Subcutaneous abdominal adipose tissue (tissue), 5 donors: Measurements from ENCODE around the gene TOB1.

Source experiments
- H3K27ac ChIP-seq: one replicate; pipeline ENCODE4 v1.7.0; 2013; ENCODE audit warnings: low read depth, mild to moderate bottlenecking, inconsistent platforms, low read length, moderate library complexity
- H3K27me3 ChIP-seq, 5 donors: one replicate each; pipeline ENCODE4 v1.7.0; 2013; ENCODE audit warnings: low read length in 5 of 5, inconsistent platforms in 1 of 5; ENCODE audit not compliant: control insufficient read depth in 5 of 5, insufficient read depth in 4 of 5
- H3K36me3 ChIP-seq, 5 donors: one replicate each; pipeline ENCODE4 v1.7.0; 2013; ENCODE audit warnings: low read length in 5 of 5; ENCODE audit not compliant: control insufficient read depth in 5 of 5, insufficient read depth in 5 of 5
- H3K4me1 ChIP-seq, 5 donors: one replicate each; pipeline ENCODE4 v1.7.0; 2013; ENCODE audit warnings: low read length in 5 of 5, mild to moderate bottlenecking in 3 of 5, moderate library complexity in 1 of 5; ENCODE audit not compliant: control insufficient read depth in 5 of 5, insufficient read depth in 5 of 5
- H3K4me3 ChIP-seq, 5 donors: one replicate each; pipeline ENCODE4 v1.7.0; 2013; ENCODE audit warnings: low read length in 5 of 5, low read depth in 1 of 5
- H3K9ac ChIP-seq, 5 donors: one replicate each; pipeline ENCODE4 v1.7.0; 2013; ENCODE audit warnings: low read length in 5 of 5, mild to moderate bottlenecking in 4 of 5, moderate library complexity in 3 of 5
- H3K9me3 ChIP-seq, 5 donors: one replicate each; pipeline ENCODE4 v1.7.0; 2013; ENCODE audit warnings: low read length in 5 of 5; ENCODE audit not compliant: control insufficient read depth in 5 of 5
- donor health status: healthy.
- donor health status: healthy.
- donor health status: healthy.
- donor health status: healthy.
- donor health status: healthy.

TOB1 gene

DNA sequence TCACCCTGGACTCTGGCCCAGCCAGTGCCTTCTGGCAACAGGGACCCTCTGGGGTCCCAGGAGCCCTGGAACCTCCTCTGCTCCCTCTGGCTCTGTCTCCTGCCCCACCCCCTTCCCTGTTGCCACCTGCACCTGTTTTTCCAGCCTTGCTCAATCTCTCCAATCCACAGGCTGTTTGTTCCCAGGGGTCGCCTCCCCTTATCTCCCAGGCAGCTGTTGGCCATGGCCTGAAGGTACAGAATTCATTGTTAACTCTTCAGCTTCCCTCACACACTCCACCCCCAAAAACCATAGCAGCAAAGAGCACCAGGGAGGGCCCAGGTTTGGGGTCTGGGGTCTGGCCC is 39.3 kb upstream of the TOB1 start:
- H3K4me3 ChIP-seq: peak overlapping the region in 1 of 5 donors; percentile 2
- H3K27me3 ChIP-seq: no peaks in the 10 kb centered on the region
- peak overlapping the region; percentile 13 to 85 (median 50) for H3K9ac ChIP-seq
- peak overlapping the region; percentile 94 for H3K27ac ChIP-seq
- peaks cover 0 to 40% (median 21%) of the 10 kb centered on the region in 5 donors for H3K4me1 ChIP-seq
- H3K36me3 ChIP-seq: no peaks in the 10 kb centered on the region
- no peaks in the 10 kb centered on the region for H3K9me3 ChIP-seq

DNA sequence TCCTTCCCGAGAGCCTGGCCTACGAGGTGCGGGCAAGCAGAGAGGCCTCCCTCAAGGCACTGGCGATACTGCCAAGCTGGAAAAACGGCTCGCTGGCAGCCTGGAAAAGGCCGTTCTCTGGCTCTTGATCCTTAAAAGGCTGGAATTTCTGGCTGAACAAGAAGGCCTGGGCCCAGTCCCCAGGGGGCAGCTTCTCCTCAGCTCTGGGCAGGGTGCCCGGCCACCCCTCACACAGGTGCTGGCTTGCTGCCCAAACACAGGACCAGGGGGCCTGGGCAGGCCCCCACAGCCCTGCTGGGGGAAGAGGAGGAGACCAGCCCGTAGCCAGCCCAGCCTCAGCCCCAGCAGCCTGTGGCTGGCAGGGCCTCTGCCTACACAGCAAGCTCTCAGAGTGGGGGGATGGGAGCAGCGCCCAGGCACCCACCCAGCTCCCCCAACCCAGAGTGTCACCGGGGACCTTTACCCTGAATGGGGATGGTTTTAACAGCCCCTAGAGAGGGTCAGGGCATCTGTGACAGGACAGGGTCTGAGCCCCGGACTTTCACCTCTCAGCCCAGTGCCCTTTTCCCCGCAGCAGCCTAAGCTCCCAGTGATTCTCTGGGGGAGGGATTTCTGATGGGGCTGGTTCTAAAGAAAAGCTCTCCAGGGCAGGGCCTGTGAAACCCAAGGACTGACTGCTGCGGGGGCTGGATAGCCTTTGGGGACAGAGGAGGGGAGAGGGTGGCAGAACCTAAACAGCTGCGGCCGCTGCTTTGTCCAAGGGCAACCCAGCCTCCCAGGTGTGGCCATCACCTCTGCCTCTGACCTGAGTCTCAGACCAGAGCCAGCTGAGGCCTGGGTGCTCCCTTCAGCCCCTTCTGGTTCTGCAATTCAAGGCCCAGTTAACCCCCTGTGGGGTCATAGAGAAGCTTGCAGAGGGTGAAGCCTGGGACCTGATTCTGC is 38.6 kb upstream of the TOB1 start:
- peaks cover 0 to 36% (median 21%) of the 10 kb centered on the region in 5 donors for H3K4me1 ChIP-seq

GRCh38 chr17:50903604-50904517 is 37.7 kb upstream of the TOB1 start:
- no peaks in the 10 kb centered on the region for H3K9me3 ChIP-seq
- no peaks in the 10 kb centered on the region for H3K27me3 ChIP-seq
- H3K4me3 ChIP-seq: no peak overlapping the region
- peak overlapping the region in 4 of 5 donors; percentile 7 to 85 (median 50) for H3K9ac ChIP-seq
- peak overlapping the region; percentile 94 for H3K27ac ChIP-seq
- no peaks in the 10 kb centered on the region for H3K36me3 ChIP-seq
- H3K4me1 ChIP-seq: peaks cover 0 to 32% (median 21%) of the 10 kb centered on the region in 5 donors

More for the DNA sequence above, 38.6 kb upstream of the TOB1 start:
- Histone ChIP-seq H3K9me3 (no peaks in the 10 kb centered on the region), H3K27me3 (no peaks in the 10 kb centered on the region), H3K9ac (peak overlapping the region; percentile 25 to 85 (median 50)), H3K27ac (peak overlapping the region; percentile 94), H3K4me3 (peak overlapping the region in 1 of 5 donors; percentile 2), H3K36me3 (no peaks in the 10 kb centered on the region)

GRCh38 chr17:50902372-50903353 is 36.5 kb upstream of the TOB1 start:
- no peaks in the 10 kb centered on the region for H3K27me3 ChIP-seq
- H3K9ac ChIP-seq: no peak overlapping the region
- no peak overlapping the region for H3K27ac ChIP-seq
- no peaks in the 10 kb centered on the region for H3K36me3 ChIP-seq
- H3K9me3 ChIP-seq: no peaks in the 10 kb centered on the region
- no peak overlapping the region for H3K4me3 ChIP-seq
- peaks cover 0 to 32% (median 21%) of the 10 kb centered on the region in 5 donors for H3K4me1 ChIP-seq

DNA sequence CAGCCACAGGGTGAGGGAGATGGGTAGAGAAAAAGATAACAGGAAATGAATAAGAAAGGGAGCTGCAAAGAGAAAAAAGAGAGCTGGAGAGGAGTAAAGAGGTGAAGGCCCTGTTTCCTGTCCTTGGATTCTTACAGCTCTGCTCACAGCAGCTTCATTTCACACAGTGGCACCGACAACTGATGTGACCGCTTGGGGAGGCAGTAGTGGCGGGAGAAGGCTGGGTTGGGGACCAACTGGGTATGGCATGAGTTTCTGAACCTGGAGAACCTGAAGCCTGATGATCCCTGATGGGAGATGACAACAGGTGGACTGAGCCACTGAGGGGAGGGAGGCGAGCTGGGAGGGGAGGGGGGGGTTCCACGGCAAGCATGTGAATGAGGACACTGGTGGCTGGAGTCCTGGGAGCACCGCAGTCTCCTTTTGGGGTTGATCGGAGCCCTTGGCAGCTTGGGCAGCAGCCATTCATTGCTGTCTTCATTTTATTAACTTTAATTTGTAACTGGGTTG is 34.3 kb upstream of the TOB1 start:
- no peaks in the 10 kb centered on the region for H3K9me3 ChIP-seq
- no peak overlapping the region for H3K4me3 ChIP-seq
- H3K9ac ChIP-seq: no peak overlapping the region
- no peaks in the 10 kb centered on the region for H3K36me3 ChIP-seq
- H3K27me3 ChIP-seq: no peaks in the 10 kb centered on the region
- H3K27ac ChIP-seq: no peak overlapping the region
- H3K4me1 ChIP-seq: peaks cover 0 to 28% (median 17%) of the 10 kb centered on the region in 5 donors

DNA sequence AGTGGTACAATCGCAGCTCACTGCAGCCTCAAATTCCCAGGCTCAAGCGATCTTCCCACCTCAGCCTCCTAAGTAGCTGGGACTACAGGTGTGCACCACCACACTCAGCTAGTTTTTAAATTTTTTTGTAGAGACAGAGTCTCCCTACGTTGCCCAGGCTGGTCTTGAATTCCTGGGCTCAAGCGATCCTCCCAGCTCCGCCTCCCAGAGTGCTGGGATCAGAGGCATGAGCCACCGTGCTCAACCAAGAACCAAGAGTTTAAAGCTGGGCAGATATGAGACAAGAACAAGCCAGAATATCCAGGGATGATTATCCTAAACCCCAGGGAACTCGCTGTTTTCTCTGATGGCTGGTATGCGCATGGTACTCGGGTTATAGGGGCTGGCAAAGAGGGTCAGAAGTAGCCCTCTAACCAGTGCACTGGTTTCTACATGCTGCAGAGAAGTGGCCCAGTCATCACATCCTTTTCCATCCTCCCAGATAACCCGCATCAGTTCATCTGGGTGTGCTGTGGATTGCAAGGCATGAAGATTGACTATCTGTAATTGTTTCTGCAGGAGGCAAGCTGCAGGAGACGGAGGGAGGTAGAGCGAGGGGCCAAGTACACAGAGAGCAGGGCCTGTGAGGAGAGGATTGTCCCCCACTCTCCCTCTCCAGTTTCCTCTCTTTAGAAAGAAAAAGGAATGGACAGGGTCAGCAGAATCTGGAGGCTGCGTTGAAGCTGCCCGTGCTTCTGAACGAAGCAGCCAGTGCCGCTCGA is 33.6 kb upstream of the TOB1 start:
- no peaks in the 10 kb centered on the region for H3K27me3 ChIP-seq
- H3K9me3 ChIP-seq: no peaks in the 10 kb centered on the region
- no peak overlapping the region for H3K9ac ChIP-seq
- H3K36me3 ChIP-seq: no peaks in the 10 kb centered on the region
- peaks cover 0 to 21% (median 10%) of the 10 kb centered on the region in 5 donors for H3K4me1 ChIP-seq
- no peak overlapping the region for H3K27ac ChIP-seq
- H3K4me3 ChIP-seq: no peak overlapping the region

DNA sequence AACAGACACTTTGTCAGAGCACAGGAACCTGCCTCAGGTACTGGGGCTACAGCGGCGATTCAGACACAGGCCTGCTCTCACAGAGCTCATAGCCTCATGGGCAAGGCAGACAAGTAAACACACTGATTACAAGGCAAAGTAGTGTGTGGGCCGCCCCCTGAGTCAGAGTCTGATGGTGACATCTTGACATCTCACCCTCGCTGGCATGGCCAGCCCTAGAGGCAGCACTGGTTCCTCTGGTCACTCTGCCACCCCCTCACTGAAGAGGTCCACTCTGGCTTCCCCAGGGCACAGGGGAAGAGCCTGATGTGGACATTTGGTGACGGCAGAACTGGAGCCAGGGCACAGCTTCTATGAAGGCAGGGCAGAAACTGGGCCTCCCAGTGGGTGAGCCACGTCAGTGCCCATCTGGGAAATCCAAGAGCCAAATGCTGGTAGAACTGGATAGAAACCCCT is 32.9 kb upstream of the TOB1 start:
- H3K36me3 ChIP-seq: no peaks in the 10 kb centered on the region
- no peaks in the 10 kb centered on the region for H3K27me3 ChIP-seq
- no peak overlapping the region for H3K27ac ChIP-seq
- H3K4me1 ChIP-seq: peaks cover 0 to 14% (median 3%) of the 10 kb centered on the region in 5 donors
- H3K9me3 ChIP-seq: no peaks in the 10 kb centered on the region
- no peak overlapping the region for H3K4me3 ChIP-seq
- no peak overlapping the region for H3K9ac ChIP-seq

- Histone ChIP-seq H3K36me3 (no peaks in the 10 kb centered on the region), H3K4me3 (no peak overlapping the region), H3K27me3 (no peaks in the 10 kb centered on the region), H3K27ac (no peak overlapping the region), H3K4me1 (peaks cover 0 to 9% (median 0%) of the 10 kb centered on the region in 5 donors), H3K9ac (no peak overlapping the region), H3K9me3 (no peaks in the 10 kb centered on the region)
Measured at GRCh38 chr17:50898369-50899004, 32.3 kb upstream of the TOB1 start.
